HG03378 (cell line): ENCODE results near the gene HS3ST6.
"Not testable (repeated sequence)": the region's sequence is repeated elsewhere in the genome, so short reads cannot be mapped to it uniquely, and the experiment has no call there.

Experiments
- ATAC-seq: cut with Tn5 transposase; IDR thresholded peaks from one replicate; pipeline ENCODE4 v1.9.1; 2021; ENCODE audit warnings: mild to moderate bottlenecking, moderate library complexity; ENCODE audit not compliant: unreplicated experiment

The HS3ST6 gene

DNA sequence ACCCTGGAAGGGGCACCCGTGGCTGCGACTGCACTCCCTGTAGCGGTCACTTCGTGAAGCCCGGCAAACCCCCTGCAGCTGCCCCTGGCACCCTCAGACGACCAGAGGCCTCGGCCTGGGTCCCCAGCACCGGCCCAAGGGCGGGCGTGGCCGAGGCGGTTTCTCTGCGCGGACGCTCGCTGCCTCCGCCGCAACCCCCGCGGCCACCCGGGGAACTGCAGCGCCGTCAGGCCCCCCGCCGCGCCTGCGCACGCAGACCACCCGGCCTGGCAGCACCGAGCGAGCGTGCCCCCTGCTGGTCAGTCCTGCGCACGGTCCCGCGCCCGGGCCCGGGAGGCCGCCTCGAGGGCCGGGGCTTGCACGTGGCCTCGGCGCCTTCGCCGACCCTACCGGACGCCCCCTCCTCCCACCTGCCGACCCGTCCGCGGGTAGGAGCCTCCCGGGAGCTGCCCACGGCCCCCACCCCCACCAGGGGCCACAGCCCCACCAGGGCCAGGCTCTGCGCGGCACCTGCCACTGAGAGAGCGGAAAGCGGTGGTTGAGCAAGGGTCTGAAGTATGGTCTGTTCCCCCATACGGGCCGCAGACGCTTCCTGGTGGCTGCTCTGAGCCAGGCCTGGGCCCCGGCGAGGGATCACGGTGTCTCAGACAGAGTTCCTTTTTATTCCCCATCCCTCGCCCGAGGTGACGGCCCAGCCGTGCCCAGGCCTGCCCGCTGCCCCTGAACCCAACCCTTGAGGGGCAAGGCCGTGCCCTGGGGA lies 11.5 kb upstream of the HS3ST6 start:
- peak; percentile 66 for ATAC-seq

DNA sequence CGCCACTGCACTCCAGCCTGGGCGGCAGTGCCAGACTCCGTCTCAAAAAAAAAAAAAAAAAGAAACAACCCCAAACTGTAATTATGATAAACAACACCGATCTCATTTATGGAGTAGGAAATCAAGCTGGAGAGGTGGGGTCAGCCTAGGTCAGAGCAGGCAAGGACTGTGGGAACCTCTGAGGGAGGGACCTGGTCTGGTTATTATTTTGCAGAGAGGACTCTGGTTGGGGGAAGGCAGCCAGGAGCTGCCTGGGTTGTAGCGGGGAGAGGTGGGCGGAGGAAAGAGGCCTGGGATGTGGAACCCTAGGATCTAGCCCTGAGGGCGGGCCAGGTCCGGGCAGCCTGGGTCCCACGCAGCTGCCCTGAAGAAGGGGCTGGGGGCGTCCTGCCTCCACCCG lies 10.9 kb upstream of the HS3ST6 start:
- ATAC-seq: no peak

- ATAC-seq: no peak
Measured at GRCh38 chr16:1926271-1926670, 8.1 kb upstream of the HS3ST6 start.

DNA sequence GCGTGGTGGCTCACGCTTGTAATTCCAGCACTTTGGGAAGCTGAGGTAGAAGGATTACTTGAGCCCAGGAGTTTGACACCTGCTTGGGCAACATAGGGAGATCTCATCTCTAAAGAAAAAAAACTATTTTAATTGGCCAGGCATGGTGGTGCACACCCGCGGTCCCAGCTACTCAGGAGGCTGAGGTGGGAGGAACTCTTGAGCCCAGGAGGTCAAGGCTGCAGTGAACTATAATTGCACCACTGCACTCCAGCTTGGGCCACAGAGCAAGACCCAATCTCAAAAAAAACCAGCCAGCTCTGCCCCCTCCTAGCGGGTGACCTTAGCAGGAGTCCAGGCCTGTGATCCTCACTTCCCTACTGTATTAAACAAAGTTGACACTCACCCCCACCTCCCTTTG lies 5.9 kb upstream of the HS3ST6 start:
- no peak for ATAC-seq

- no peak for ATAC-seq
Measured at GRCh38 chr16:1923299-1924034, 5.3 kb upstream of the HS3ST6 start.

GRCh38 chr16:1922357-1922756 lies 4.1 kb upstream of the HS3ST6 start:
- no peak for ATAC-seq

DNA sequence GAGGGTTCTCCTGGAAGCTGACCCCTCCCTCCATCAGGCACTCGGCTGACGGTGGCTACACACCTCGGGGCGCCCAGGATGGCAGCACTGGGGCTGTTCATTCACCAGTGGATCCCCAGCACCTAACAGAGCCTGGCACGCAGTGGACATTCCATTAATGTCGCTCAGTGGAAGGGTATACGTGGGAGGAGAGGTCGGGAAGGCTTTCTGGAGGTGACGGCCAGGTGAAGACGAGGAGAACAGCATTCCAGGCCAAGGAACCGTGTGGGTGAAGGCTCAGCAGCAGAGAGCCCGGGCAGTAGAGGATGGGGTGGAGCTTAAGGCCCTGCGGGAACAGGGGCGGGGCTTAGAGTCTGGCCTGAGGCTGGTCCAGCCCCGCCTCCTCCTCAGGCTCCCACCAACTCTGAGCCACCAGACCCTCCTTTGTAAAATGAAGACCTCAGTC lies 2.5 kb upstream of the HS3ST6 start:
- ATAC-seq: no peak

DNA sequence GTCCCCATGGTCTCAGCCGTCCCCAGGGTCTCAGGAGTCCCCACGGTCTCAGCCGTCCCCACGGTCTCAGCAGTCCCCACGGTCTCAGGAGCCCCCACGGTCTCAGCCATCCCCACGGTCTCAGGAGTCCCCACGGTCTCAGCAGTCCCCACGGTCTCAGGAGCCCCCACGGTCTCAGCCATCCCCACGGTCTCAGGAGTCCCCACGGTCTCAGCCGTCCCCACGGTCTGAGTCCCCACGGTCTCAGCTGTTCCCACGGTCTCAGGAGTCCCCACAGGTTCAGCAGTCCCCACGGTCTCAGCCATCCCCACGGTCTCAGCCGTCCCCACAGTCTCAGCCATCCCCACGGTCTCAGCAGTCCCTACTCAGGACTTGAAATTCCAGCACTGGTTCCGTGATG lies 1.9 kb upstream of the HS3ST6 start:
- not testable (repeated sequence) for ATAC-seq

DNA sequence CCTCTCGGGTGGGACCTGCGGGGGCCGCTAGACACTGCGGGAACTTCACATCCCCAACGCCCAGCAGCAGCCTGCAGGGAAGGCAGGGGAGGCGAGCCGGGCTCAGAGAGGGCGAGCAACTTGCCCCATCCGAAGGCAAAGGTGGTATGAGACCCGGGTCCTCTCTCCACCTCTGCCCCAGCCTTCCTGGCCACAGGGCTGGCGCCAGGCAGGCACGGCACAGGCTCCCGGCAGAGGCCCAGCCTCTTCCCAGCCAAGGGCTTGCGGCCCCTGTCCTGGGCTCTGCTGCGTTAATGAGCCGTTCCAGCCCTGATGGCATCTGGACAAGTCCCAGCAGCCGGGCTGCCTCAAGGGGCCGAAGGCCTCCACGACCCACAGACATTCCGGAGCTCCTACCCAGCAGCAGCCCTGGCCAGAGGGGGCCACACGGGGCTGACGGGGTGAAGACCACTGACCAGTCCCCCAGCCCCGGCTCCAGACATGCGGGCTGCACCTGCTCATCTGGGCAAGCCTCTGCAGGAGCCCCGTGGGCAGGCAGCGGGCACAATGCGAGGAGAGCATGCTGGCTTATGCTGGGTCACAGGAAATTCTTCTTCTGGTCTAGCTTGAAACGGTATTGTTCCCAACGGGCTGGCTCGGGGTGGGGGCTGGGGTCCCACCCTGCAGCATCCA lies 1.2 kb upstream of the HS3ST6 start:
- no peak for ATAC-seq

DNA sequence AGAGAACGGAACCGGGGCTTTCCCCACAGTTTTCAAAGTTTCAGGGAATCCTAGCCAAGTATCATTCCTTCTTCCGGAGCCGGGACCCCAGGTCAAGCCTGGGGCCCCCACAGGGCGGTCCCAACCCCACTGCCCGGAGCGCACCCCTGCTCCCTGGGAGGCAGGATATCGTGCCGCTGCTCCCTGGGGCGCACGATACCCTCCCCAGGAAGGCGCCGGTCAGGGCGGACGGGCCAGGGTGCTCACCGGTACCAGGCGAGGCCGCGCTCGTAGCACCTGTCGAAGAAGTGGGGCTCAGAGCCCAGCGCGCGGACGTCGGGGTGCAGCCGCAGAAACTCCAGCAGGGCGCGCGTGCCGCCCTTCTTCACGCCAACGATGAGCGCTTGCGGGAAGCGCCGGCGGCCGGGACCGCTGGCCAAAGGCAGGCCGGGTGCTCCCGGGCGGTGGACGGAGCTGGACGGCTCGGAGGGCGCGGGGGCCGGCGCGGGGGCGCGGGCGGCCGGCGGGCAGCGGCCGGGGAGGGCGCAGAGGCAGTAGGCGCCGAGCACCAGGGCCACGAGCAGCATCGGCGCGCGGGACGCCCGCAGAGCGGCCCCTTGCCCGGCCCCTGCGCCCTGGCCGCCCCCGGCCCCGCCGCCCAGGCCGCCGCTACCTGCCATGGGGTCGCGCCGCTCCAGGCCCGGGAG lies 407 bp downstream of the HS3ST6 start:
- no peak for ATAC-seq

DNA sequence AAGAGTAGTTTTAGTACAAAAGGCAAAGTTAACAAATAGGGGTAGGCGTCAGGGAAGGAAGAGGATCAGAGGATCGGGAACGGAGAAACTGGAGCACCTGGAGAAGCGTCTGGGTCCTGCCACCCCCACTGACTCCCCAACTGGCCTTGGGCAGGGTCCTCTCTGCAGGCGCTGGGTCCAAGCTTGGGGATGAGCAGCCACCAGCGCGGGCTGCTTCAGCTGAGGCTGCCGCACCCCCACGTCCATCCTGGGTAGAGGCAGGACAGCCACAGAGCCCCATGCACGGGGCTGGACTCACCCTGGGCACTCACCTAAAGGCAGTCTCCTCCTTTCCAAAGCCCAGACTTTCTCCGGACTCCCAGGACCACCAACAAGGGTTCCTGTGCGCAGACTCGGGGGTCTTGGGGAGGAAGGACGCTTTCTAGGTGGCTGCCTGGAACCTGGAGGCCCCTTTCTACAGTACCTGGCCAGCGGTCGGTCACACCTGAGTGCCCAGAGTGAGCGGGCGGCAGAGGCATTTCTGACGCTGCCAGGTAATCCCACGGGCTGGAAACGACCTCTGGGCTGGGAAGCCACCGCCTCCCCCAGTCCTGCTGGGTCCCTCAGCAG lies 1.1 kb downstream of the HS3ST6 start:
- ATAC-seq: no peak

GRCh38 chr16:1916640-1916990 lies 1.6 kb downstream of the HS3ST6 start:
- no peak for ATAC-seq

- no peak for ATAC-seq
Measured at GRCh38 chr16:1915732-1916639, 2.2 kb downstream of the HS3ST6 start.

- no peak for ATAC-seq
Measured at GRCh38 chr16:1914988-1915387, 3.2 kb downstream of the HS3ST6 start.

DNA sequence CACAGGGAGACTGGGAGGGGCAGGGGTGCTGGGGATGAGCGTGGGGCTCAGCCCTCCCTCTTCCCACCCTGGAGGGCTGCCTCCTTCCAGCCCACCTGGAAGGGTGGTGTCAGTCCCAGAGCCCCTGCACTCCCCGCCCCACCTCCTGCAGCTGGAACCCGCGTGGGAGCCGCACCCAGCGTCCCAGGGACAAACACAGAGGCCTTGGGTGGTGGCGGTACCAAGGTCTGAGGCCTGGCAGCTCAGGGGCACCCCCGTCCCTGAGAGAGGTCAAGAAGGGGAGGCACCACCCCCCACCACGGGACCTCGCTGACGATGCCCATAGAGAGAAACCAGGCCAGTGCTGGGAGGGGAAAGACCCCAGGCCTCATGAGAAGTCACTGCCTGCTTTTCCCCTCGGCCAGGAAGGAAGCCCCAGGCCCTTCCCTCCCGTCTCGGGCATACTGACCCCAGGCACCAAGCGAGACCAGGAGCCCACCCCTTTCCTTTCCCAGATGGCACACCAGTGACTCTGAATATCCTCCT lies 4.1 kb downstream of the HS3ST6 start:
- ATAC-seq: no peak

DNA sequence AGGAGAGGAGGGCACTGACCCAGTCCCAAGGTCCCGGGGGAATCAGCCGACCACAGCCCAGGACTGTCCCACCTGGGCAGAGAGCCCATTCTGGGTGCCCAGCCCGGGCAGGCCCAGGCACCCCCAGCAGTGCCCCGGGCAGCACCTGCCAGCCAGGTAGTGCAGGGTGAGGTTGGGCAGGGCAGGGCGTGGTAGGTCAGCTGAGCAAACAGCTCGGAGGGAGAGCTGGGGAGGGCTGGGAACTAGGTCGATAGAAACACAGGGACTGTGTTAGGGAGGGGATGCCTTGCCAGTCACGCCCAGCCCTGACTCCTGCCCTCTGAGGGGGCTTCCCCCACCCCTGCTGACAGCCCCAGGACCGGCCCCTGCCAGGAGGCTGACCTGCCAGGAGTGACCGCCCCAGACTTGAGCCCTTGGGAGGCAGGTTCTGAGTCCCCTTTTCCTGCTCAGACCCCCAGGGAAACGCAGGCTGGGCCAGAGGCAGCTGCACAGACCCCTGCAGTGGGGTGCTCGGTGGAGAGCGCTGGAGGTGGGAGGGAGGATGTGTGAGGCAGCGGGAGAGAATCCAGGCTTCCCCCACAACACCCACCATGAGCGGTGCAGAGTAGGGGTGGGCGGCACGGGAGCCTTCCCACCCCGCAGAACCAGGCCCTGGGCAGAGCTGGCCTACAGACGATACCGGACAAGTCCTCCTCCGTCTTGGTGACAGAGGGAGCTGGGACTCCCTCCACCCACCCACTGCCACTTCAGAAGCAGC lies 4.7 kb downstream of the HS3ST6 start:
- ATAC-seq: no peak

DNA sequence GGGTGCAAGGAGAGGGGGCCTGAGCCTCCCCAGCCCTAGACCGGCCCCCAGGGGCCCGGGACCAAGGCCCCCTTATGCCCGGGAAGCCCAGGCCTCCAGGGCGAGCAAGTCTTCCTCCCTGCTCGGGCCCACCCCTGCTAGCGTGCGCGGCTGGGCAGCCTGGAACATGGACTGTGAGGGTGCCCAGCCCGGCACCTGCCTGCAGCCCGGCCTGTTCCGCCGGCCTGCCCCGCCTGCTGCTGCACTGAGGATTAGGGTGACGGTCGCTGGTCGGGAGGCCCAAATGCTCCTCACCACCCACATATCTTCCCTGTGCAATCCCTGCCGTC lies 6.0 kb downstream of the HS3ST6 start:
- no peak for ATAC-seq

DNA sequence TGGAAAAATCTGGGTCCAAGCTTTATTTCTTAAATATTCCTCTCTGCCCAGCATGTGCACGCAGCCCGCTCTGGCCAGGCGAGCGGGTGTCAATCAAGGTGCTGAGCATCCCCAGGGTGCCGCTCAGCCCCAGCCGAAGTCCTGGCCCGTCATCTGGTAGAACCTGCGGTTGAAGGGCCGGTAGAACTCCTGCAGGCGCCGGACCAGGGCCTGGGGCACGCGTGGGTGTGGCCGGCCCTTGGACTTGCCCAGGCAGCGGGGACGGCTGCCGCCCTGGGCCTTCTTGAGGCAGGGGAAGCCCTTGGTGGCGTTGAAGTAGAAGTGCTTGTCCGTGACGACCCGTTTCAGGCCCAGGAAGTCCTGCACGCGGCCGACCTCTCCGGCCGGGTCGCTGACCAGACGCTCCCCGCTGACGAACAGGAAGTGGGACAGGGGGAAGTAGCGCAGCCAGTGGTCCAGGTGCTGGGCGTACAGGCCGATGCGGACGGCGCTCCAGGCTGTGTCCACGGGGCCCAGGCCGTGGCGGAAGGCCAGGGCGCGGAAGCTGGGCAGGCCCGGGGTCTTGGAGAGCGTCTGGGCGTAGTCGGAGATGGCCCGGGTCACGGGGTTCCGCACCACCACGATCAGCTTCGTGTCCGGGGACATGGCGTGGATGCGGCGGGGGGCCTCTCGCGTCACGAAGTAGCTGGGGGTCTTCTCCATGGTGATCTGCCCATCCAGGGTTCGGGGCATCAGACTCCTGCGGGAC lies 6.6 kb downstream of the HS3ST6 start:
- ATAC-seq: no peak
